ENCODE measurements around the gene DAB2IP. TPM values are rescaled to one million over a fixed set of nuclear protein-coding genes. Genes with fewer than 3 reads are reported as not detected.
"Not testable (repeated sequence)": the region's sequence is repeated elsewhere in the genome, so short reads cannot be mapped to it uniquely, and the experiment has no call there.

The DAB2IP gene
- total RNA-seq, 2 donors from 2014 or later = 0.06 to 0.18 TPM

DNA sequence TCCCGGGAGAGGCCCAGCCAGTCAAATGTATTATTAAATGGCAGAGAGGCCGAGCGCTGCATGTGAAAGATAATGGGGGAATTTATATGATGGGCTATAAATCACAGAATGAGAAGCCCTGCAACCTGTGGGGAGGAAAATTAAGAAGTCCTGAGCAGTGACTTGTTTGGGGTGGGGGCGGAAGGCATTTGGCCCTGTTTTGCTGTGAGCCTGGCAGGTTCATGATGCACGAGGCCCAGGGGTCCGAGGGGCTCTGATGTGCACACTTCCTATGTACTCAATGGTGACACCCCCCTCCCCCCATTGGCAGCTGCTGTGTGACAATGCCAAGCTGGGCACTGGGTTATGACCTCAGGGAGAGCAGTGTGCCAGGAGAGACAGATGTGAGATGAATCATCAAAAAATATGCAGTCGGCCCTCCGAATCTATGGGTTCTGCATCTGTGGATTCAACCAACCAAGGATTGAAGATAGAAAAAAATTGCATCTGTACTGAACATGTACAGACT, 13.7 kb upstream of the DAB2IP start:
- DNase-seq (ENCODE audit: low spot score in 2 of 2) = no peak
- Mint-ChIP-seq H3K36me3 (no peaks in the 10 kb centered on the region), H3K27ac (no peak overlapping the region), H3K9me3 (no peaks in the 10 kb centered on the region)
- ATAC-seq = no peak

DNA sequence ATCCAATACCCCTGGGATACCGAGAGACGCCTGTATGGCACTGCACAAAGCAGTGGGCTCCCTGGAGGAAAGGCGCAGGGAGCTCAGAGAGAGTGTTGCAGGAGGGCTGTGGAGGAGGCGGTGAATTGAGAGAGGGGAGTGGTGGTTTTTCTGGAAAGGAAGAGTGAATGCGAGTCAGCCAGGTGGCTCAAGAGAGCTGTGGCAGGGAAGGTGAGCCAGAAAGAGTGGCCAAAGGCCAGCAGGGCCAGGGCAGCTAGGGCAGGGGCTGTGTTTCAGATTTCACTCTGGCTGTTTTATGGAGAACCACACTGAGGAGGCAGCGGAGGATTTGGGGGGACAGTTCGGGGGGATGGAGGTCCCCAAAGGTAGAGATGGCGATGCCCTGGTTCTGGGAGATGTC, 13.0 kb upstream of the DAB2IP start:
- no peak overlapping the region for H3K27ac Mint-ChIP-seq
- DNase-seq (ENCODE audit: low spot score in 2 of 2) = no peak
- no peaks in the 10 kb centered on the region for H3K9me3 Mint-ChIP-seq
- H3K36me3 Mint-ChIP-seq = no peaks in the 10 kb centered on the region
- no peak for ATAC-seq

DNA sequence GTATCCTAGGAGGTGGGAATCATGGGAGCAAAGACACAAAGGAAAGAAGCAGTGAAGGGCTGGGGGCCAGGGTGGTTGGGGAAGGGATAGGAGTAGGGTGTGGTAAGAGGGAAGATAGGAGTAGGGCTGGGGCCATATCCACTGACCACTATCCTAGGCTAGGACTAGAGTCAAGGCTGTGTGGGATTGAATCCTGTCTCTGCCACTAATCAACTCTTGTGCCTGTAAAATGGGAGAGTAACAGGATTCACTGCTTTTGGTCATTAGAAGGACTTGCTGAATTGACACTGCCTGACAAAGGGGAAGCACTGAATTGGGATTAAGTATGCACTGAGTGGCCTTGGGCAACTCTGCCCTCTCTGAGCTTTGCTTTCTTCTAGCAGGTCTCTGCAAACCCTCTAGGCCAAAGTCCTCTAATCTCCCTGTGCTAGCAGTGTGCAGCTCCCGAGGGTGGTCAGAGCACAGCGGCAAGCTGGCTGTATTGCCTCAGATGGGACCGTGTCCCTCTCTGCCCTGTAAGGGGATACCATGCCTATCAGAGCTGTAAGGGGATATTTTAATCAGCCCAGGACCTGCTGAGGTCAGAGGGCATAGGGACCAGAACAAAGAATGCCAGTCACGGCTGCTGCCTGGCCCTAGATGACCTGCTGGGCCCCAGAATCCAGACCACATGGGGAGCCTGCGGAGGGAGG, 12.4 kb upstream of the DAB2IP start:
- Mint-ChIP-seq H3K27ac (no peak overlapping the region), H3K9me3 (no peaks in the 10 kb centered on the region), H3K36me3 (no peaks in the 10 kb centered on the region)
- no peak for ATAC-seq
- DNase-seq (ENCODE audit: low spot score in 2 of 2) = no peak

DNA sequence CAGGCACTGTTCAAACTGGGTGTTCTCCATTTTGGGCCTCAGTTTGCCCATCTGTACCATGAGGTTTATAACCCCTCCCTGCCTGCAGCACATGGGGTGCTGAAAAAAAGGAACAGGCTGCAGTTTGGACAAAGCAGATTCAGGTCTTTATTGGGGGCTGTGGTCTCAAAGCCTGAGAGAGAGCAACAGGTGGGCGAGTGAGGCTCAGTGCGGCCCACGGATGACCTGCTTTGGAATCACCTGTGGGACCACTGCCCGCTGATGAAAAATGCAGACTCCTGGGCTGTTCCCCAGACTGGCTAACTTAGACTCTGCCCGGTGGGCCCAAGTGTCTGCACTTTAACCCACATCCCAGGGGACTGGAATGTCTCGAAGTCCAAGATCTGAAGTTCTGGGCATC, 11.8 kb upstream of the DAB2IP start:
- Mint-ChIP-seq H3K27ac (no peak overlapping the region), H3K36me3 (no peaks in the 10 kb centered on the region)

DNA sequence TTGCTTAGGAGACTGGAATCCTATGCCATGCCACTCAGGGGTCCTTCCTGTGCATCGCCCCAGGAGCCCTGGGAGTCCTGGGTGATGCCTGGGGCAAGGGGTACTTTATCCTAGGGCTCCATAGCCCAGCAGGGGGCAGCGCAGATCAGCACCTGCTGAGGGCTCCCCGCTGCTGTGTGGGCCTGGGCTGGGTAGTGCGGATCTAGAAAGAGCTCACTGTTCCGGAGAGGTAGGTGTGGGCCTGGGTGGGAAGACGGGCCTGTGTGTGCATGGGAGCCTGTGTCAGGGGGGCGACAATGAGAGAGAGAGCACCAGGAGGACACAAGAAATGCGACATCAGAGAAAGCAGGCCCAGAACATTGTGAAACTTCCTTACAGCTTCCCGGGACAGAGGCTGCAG, 11.4 kb upstream of the DAB2IP start:
- DNase-seq (ENCODE audit: low spot score in 2 of 2) (peak in 1 of 2 donors; percentile 65), ATAC-seq (peak; percentile 53 to 77)
- H3K9me3 Mint-ChIP-seq = no peaks in the 10 kb centered on the region
- H3K27ac Mint-ChIP-seq = no peak overlapping the region
- no peaks in the 10 kb centered on the region for H3K36me3 Mint-ChIP-seq

More for the DNA sequence above, 11.8 kb upstream of the DAB2IP start:
- no peaks in the 10 kb centered on the region for H3K9me3 Mint-ChIP-seq
- ATAC-seq (no peak), DNase-seq (ENCODE audit: low spot score in 2 of 2) (no peak)

DNA sequence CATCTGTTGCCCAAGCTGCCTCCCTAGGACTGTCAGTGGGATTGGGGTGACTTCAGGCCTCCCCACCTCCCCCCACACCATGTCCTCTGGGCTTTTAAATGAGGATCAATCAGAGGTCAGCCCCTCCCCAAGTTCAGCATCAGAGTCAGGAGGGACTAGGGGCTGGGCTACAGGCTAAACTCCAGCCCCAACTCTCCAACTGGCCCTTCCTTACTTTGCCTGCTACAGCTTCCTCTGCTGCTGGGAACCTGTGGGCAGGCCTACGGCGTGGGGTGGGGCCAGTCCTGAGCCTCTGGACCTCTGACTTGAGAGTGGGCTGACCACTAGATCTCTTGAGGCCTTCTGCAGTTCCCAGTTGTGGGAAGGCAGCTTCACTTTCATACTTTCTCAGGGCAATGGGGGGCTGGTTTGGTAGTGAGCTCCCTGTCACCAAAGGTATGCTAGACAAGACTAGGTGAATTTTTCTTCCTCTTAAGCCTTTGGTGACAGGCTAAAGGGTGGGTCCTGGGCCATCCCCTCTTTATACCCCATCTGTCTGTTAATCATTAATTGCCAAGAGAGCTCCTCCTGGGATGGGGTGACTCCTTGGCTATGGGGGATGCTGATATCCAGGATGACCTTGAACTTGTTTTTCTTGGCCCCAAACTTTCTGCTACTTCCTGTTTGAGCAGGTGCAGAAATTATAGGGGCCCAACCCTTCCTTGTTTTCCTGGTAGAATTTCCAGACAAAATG, 10.8 kb upstream of the DAB2IP start:
- Mint-ChIP-seq H3K27ac (no peak overlapping the region), H3K36me3 (no peaks in the 10 kb centered on the region), H3K9me3 (no peaks in the 10 kb centered on the region)
- ATAC-seq (no peak), DNase-seq (ENCODE audit: low spot score in 2 of 2) (no peak)

DNA sequence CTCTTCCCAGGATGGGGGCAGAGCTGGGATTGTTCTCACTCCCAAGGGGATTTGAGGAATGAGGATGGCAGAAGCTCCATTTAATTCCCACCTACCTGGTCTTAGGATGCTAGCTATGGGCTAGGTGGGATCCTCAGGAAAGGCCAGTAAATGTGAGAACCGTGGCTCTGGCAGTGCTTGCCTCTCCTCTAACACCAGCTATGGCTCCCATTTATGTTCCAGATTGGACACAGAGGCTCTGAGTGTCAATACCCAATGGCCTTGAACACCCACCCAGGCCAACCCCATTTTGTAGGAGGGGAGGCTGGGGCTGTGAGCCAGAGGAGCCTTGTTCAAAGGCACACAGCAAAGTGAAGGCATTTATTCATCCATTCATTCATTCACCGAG, 10.2 kb upstream of the DAB2IP start:
- ATAC-seq (no peak), DNase-seq (ENCODE audit: low spot score in 2 of 2) (no peak)
- no peaks in the 10 kb centered on the region for H3K36me3 Mint-ChIP-seq
- no peak overlapping the region for H3K27ac Mint-ChIP-seq
- H3K9me3 Mint-ChIP-seq = no peaks in the 10 kb centered on the region

DNA sequence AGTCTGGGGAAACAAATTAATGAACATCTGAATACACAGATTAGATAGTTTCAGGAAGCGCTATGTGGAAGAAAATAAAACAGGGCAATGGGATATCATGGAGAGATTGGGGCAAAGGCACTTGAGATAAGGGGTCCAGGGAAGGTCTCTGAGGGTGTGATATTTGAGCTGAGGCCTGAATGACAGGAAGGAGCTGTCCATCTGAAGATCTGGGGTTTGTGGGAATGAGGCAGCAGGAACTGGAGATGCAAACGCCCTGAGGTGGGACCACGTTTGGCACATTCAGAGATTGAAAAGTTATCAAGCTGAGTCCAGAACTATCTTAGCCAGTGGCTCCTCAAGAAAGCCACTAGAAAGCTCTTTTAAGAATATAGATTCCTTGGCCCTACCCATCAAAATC, 8.7 kb upstream of the DAB2IP start:
- no peak for DNase-seq (ENCODE audit: low spot score in 2 of 2)
- H3K36me3 Mint-ChIP-seq = no peaks in the 10 kb centered on the region

DNA sequence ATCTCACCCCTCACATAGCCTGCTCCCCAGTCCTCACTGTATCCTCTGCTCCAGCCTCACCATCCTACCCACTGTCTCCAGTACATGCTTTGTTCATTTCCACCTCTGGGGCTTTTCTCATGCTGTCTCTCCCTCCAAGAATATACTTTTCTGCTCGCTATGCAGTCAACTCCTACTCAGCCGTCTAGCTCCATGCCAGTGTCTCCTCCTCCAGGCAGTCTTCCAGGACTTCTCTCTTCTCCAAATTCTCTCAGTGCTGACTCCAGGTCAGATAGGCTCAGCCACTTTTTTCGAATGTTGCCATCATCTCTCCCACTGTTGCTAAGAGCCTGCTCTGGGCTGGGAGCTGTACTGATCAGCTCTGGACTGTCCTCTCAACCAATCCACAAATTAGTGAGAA, 8.0 kb upstream of the DAB2IP start:
- no peak overlapping the region for H3K27ac Mint-ChIP-seq
- H3K36me3 Mint-ChIP-seq = no peaks in the 10 kb centered on the region
- H3K9me3 Mint-ChIP-seq = no peaks in the 10 kb centered on the region
- DNase-seq (ENCODE audit: low spot score in 2 of 2) (no peak), ATAC-seq (no peak)

More for the DNA sequence above, 8.7 kb upstream of the DAB2IP start:
- no peak for ATAC-seq
- Mint-ChIP-seq H3K9me3 (no peaks in the 10 kb centered on the region), H3K27ac (no peak overlapping the region)

DNA sequence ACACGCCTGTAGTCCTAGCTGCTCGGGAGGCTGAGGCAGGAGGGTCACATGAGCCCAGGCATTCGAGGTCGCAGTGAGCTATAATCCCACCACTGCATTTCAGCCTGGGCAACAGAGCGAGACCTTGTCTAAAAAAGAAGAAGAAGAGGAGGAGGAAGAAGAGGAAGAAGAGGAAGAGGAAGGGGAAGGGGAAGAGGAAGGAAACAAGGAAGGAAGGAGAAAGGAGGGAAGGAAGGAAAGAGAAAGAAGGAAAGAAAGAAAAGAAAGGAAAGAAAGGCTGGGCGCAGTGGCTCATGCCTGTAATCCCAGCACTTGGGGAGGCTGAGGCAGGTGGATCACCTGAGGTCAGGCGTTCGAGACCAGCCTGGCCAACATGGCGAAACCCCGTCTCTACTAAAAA, 7.4 kb upstream of the DAB2IP start:
- not testable (repeated sequence) for ATAC-seq; H3K9me3 Mint-ChIP-seq; H3K27ac Mint-ChIP-seq; DNase-seq (ENCODE audit: low spot score in 2 of 2); H3K36me3 Mint-ChIP-seq

DNA sequence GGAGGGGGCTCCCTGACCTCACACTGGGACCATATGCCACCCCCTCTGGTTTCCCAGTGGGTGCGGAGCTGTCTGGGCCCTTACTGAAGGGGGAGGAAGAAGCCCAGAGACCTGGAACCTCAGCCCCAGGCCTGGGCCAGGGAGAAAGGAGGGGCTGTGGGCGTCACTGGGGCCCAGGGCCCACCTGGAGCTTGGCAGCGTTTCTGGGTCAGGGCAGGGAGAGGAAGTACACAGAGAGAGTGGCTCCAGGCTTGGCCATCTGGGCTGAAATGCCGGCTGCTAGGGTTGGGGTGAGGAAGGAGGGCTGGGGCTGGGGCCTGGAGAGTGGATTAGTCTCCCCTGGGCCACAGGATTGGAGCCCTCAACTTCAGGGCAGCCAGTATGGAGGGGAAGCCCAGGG, 6.4 kb upstream of the DAB2IP start:
- no peaks in the 10 kb centered on the region for H3K36me3 Mint-ChIP-seq
- H3K9me3 Mint-ChIP-seq = no peaks in the 10 kb centered on the region
- ATAC-seq (no peak), DNase-seq (ENCODE audit: low spot score in 2 of 2) (no peak)
- H3K27ac Mint-ChIP-seq = no peak overlapping the region

DNA sequence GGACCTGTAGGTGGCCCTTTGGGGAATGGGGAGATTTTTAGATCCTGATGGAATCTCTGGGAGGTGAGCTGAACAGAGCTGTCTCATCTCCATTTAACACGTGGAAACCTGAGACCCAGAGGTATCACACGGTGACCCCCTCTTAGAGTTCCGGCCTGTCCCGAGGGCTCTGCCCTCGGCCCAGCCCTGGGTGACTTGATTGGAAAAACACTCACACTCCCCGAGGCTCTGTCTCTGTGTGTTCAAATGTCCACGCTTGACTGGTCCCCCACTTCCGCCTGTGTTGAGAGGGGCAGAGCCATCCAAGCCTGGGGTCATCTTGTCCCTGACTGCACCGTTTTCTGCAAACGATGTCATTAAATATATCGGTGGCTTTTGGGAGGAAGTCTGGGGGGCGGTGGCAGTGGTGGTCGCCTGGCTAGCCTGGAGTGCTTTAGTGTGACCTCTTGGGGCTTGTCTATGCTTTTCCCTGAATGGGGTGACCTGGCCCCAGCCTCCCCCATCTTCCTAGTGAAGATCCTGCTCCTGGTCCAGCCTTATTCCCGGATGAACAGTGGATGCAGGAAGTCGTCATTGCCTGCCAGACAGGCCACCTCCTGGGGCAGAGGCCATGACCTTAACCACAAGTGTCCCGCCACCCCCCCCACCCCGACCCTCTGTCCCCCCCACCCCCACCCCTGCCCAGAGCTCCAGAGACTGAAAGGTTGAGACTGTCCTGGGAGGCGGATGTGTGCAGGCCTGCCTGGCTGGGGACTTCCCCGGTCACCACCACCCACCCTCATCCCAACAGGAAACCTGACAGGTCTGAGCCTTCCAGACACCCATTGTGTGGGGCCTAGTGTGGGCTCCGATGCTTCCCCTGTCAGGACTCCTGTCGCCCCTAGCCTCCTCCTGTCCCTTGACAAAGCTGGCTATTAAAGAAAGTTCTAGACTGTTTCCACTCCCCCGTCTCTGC, 5.3 kb upstream of the DAB2IP start:
- ATAC-seq (no peak), DNase-seq (ENCODE audit: low spot score in 2 of 2) (no peak)
- H3K27ac Mint-ChIP-seq = no peak overlapping the region
- H3K9me3 Mint-ChIP-seq = no peaks in the 10 kb centered on the region
- H3K36me3 Mint-ChIP-seq = no peaks in the 10 kb centered on the region

DNA sequence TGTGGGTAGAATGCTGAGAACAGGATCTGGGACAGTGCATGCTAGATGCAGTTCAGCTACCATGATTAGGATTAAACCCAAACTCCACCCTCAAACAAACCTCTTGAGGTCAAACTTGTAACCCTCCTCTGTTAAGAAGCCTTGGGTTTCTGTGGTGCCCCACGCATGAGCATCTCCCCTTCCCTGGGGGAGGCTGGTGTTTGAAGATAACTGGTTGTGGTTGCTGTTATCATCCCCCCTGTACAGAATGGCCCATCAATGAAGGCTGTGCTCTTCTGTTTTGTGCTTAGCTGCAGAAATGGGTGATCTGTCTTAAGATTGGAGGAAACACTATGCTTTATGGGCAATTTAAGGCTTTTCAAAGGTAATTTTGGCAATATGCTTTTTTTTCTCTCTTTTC, 4.4 kb upstream of the DAB2IP start:
- no peaks in the 10 kb centered on the region for H3K36me3 Mint-ChIP-seq
- H3K27ac Mint-ChIP-seq = no peak overlapping the region
- H3K9me3 Mint-ChIP-seq = no peaks in the 10 kb centered on the region
- no peak for ATAC-seq
- no peak for DNase-seq (ENCODE audit: low spot score in 2 of 2)

DNA sequence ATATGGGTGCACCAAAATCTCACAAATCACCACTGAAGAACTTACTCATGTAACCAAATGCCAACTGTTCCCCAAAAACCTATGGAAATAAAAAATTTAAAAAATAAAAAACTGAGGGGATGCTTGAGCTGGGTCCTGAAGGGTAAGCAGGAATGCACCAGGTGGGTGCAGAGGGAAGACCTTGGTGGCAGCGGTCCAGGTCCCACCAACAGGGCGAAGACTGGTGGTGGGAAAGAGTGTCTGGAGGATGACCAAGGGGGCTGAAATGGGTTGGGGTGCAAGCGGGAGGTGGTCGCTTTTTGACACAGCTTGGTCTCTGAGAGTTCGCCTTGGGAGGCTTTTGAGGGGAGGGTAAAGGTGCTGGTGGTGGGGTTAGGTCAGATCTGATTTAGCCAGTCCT, 3.3 kb upstream of the DAB2IP start:
- no peaks in the 10 kb centered on the region for H3K9me3 Mint-ChIP-seq
- no peaks in the 10 kb centered on the region for H3K36me3 Mint-ChIP-seq
- ATAC-seq (no peak), DNase-seq (ENCODE audit: low spot score in 2 of 2) (no peak)
- no peak overlapping the region for H3K27ac Mint-ChIP-seq

DNA sequence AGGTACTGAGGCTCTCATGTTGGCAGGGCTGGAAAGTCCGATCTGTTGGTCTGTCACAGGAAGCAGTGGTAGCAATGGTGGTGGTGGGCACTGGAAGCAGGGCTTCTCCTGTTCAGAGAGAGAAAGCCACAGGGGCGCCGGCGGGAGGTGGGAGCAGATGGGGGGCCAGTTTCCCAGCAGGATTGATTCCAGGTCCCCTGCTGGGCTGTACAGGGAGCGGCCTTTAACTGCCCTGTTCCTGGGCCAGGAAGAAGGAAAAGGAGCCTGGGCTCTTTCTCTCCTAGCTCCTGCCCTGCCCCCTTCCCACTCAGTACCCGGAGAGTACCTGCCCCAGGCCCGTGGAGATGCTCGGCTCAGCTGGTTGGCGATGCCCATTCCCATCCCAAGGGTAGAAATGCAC, 2.6 kb upstream of the DAB2IP start:
- DNase-seq (ENCODE audit: low spot score in 2 of 2) = no peak
- no peaks in the 10 kb centered on the region for H3K36me3 Mint-ChIP-seq
- ATAC-seq = no peak

DNA sequence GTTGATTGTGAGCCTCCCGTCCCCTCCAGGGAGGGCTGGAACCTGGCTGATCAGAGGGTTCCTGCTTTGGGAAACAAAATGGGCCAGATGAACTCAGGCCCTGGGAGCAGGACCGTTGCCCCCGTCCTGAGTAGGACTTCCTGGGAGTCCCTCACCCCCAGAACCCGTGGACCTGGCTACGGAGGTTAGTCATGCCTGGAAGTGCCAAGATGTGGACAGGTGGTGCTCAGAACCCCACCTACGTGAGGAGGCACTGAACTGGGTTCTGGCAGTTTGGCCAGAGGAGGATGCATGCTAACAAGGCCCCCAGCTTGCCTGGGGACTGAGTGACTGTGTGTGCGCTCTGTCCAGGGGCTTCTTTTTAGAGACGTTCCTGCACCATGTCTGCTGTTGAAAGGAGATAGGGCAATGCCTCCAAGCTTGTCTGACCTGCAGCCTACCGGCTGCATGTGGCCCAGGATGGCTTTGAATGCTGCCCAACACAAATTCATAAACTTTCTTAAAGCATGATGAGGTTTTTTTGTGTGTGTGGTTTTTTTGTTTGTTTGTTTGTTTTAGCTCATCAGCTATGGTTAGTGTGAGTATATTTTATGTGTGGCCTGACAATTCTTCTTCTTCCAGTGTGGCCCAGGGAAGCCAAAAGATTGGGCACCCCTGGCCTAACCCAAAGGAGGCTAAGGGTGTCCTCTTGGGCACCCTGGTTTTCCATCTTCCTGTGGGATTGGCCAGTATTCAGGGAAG, 1.8 kb upstream of the DAB2IP start:
- Mint-ChIP-seq H3K9me3 (no peaks in the 10 kb centered on the region), H3K27ac (no peak overlapping the region), H3K36me3 (no peaks in the 10 kb centered on the region)
- ATAC-seq (no peak), DNase-seq (ENCODE audit: low spot score in 2 of 2) (no peak)

More for the DNA sequence above, 2.6 kb upstream of the DAB2IP start:
- no peak overlapping the region for H3K27ac Mint-ChIP-seq
- no peaks in the 10 kb centered on the region for H3K9me3 Mint-ChIP-seq
